Germinal center (tissue), 1 donor: ENCODE measurements around the gene DDX47.
"Not testable (repeated sequence)": the region's sequence is repeated elsewhere in the genome, so short reads cannot be mapped to it uniquely, and the experiment has no call there.

Experiments
- DNase-seq: peaks from one replicate; pipeline ENCODE4 v3.0.0; 2012; ENCODE audit warnings: mixed read lengths, low spot score

DDX47 gene

GRCh38 chr12:12797794-12798152, 15.4 kb upstream of the DDX47 start:
- no peak for DNase-seq

GRCh38 chr12:12798480-12798879, 14.7 kb upstream of the DDX47 start:
- no peak for DNase-seq

- DNase-seq: no peak
Observed at GRCh38 chr12:12799163-12799920, 13.8 kb upstream of the DDX47 start.

- DNase-seq: no peak
Observed at GRCh38 chr12:12800406-12801180, 12.6 kb upstream of the DDX47 start.

- DNase-seq: not testable (repeated sequence)
Observed at GRCh38 chr12:12801656-12802055, 11.5 kb upstream of the DDX47 start.

GRCh38 chr12:12803186-12803585, 10.0 kb upstream of the DDX47 start:
- no peak for DNase-seq

- no peak for DNase-seq
Observed at GRCh38 chr12:12804011-12804410, 9.1 kb upstream of the DDX47 start.

- no peak for DNase-seq
Observed at GRCh38 chr12:12804432-12804886, 8.7 kb upstream of the DDX47 start.

- DNase-seq: no peak
Observed at GRCh38 chr12:12806784-12807516, 6.2 kb upstream of the DDX47 start.

GRCh38 chr12:12807517-12807903, 5.6 kb upstream of the DDX47 start:
- DNase-seq: not testable (repeated sequence)

- DNase-seq: peak; percentile 61
Observed at GRCh38 chr12:12807970-12808702, 5.0 kb upstream of the DDX47 start.

GRCh38 chr12:12810553-12811021, 2.6 kb upstream of the DDX47 start:
- no peak for DNase-seq

- no peak for DNase-seq
Observed at GRCh38 chr12:12811343-12811742, 1.8 kb upstream of the DDX47 start.

GRCh38 chr12:12812174-12812573, 972 bp upstream of the DDX47 start:
- DNase-seq: no peak

- DNase-seq: no peak
Observed at GRCh38 chr12:12812618-12813119, 477 bp upstream of the DDX47 start.

GRCh38 chr12:12817616-12818015, 4.5 kb downstream of the DDX47 start:
- no peak for DNase-seq

- no peak for DNase-seq
Observed at GRCh38 chr12:12818701-12819100, 5.6 kb downstream of the DDX47 start.

GRCh38 chr12:12819221-12819620, 6.1 kb downstream of the DDX47 start:
- no peak for DNase-seq

GRCh38 chr12:12819752-12820311, 6.7 kb downstream of the DDX47 start:
- no peak for DNase-seq

- DNase-seq: not testable (repeated sequence)
Observed at GRCh38 chr12:12820376-12820775, 7.2 kb downstream of the DDX47 start.

- no peak for DNase-seq
Observed at GRCh38 chr12:12821975-12822374, 8.8 kb downstream of the DDX47 start.
